ENCODE data around the gene NCKIPSD.

GRCh38 chr3:48688032-48688736 is 2.5 kb upstream of the NCKIPSD start:
- TF ChIP-seq MAX (IDR thresholded peaks at IDR 0.05; ENCODE audit: low read depth), result no peak
- no peak for TF ChIP-seq CTCF (IDR thresholded peaks at IDR 0.05)
- TF ChIP-seq EZH2phosphoT487 (IDR thresholded peaks at IDR 0.05; ENCODE audit: borderline replicate concordance, low read depth), result no peak
- TF ChIP-seq GABPA (IDR thresholded peaks at IDR 0.05; ENCODE audit: low read depth), result no peak
- TF ChIP-seq MXI1 (IDR thresholded peaks at IDR 0.05; ENCODE audit: low read depth, low read length), result no peak
- no peak for TF ChIP-seq EP300 (IDR thresholded peaks at IDR 0.05; ENCODE audit: borderline replicate concordance in 1 of 2, low read depth in 1 of 2, low read length in 1 of 2)
- no peak for TF ChIP-seq SIN3A (IDR thresholded peaks at IDR 0.05; ENCODE audit: borderline replicate concordance, low read depth, low read length)
- no peak for TF ChIP-seq FOXM1 (IDR thresholded peaks at IDR 0.05; ENCODE audit: low read depth)
- TF ChIP-seq CHD2 (IDR thresholded peaks at IDR 0.05; ENCODE audit: low read length, partially characterized antibody), result no peak
